B cell (primary cell): ENCODE results near the gene KHNYN. TPM values are rescaled to one million over a fixed set of nuclear protein-coding genes. Genes with fewer than 3 reads are reported as not detected.

Experiments
- ATAC-seq: fragments of 200-7000 bp; cut with Tn5 transposase; one replicate; pipeline ENCODE4 v1.10.0; 2021; ENCODE audit warnings: low read depth, mild to moderate bottlenecking, moderate number of reproducible peaks, moderate library complexity
- CTCF ChIA-PET: fragments of 350-600 bp; sonication (Branson Sonifier 250); formaldehyde crosslinking; loops from one replicate; lab custom pipeline; 2021; ENCODE audit warnings: antibody characterized with exemption, inconsistent platforms; lab: Charles Lee
- POLR2A ChIA-PET: fragments of 350-600 bp; sonication (Branson Sonifier 250); formaldehyde crosslinking; loops from one replicate; lab custom pipeline; 2021; ENCODE audit warnings: antibody characterized with exemption; lab: Charles Lee
- DNase-seq: peaks from one replicate; pipeline ENCODE4 v3.0.0; 2013
- H2AFZ ChIP-seq: 2 replicates; pipeline ENCODE4 v1.6.1; 2012; ENCODE audit warnings: mild to moderate bottlenecking, low read depth, low read length; ENCODE audit not compliant: insufficient read depth, poor library complexity, severe bottlenecking
- H3K27ac ChIP-seq, 2 donors: 1 replicate in 1 of 2; 2 replicates in 1 of 2; pipeline ENCODE4 v1.5.1; 2012 to 2013; ENCODE audit warnings: low read length in 2 of 2, mild to moderate bottlenecking in 2 of 2, moderate library complexity in 1 of 2
- H3K27me3 ChIP-seq, 4 experiments: fragments of 200-600 bp in 1 of 4; sonication (generic) in 1 of 4; replicated peaks in 1 of 4; 1 replicate in 2 of 4; 2 replicates in 2 of 4; pipeline versions ENCODE4 v1.6.1 to v1.7.0; 2013 to 2016; ENCODE audit warnings: low read length in 3 of 4, mild to moderate bottlenecking in 2 of 4, mixed read lengths in 1 of 4, moderate library complexity in 1 of 4; ENCODE audit not compliant: insufficient read depth in 4 of 4, control insufficient read depth in 3 of 4; ENCODE audit errors: control extremely low read depth in 1 of 4
- H3K36me3 ChIP-seq, 2 experiments: replicated peaks in 1 of 2; 1 replicate in 1 of 2; 2 replicates in 1 of 2; pipeline versions ENCODE4 v1.6.1 to v1.7.1; 2013; ENCODE audit warnings: low read length in 1 of 2; ENCODE audit not compliant: insufficient read depth in 2 of 2, control insufficient read depth in 1 of 2; ENCODE audit errors: control extremely low read depth in 1 of 2, extremely low read depth in 1 of 2
- H3K4me1 ChIP-seq, 2 donors: fragments of 200-600 bp in 1 of 2; sonication (generic) in 1 of 2; 1 replicate in 1 of 2; 2 replicates in 1 of 2; pipeline versions ENCODE4 v1.5.1 to v1.6.1; 2013 to 2017; ENCODE audit warnings: low read length in 2 of 2; ENCODE audit not compliant: control insufficient read depth in 2 of 2, insufficient read depth in 2 of 2
- H3K4me2 ChIP-seq: replicated peaks from 2 replicates; pipeline ENCODE3; 2012; ENCODE audit warnings: mild to moderate bottlenecking, low read depth, low read length; ENCODE audit not compliant: poor library complexity, severe bottlenecking
- H3K4me3 ChIP-seq, 5 experiments: fragments of 200-600 bp in 1 of 5; sonication (generic) in 1 of 5; 1 replicate in 3 of 5; 2 replicates in 2 of 5; pipeline versions ENCODE4 v1.5.1 to v1.7.0; 2011 to 2016; ENCODE audit warnings: low read length in 4 of 5, mild to moderate bottlenecking in 4 of 5, low read depth in 2 of 5, control low read depth in 1 of 5, moderate library complexity in 1 of 5; ENCODE audit not compliant: insufficient read depth in 1 of 5; ENCODE audit errors: control extremely low read depth in 1 of 5, extremely low read depth in 1 of 5
- H3K79me2 ChIP-seq: fragments of 200-600 bp; sonication (generic); one replicate; pipeline ENCODE4 v1.6.0; 2016; ENCODE audit warnings: low read length; ENCODE audit not compliant: control insufficient read depth, insufficient read depth
- H3K9ac ChIP-seq: fragments of 200-600 bp; sonication (generic); 2 replicates; pipeline ENCODE4 v1.6.1; 2017; ENCODE audit warnings: mild to moderate bottlenecking, low read length, moderate library complexity
- H3K9me3 ChIP-seq, 3 donors: one replicate each; pipeline versions ENCODE4 v1.6.1 to v1.7.1; 2013; ENCODE audit warnings: low read length in 2 of 3; ENCODE audit not compliant: control insufficient read depth in 2 of 3, insufficient read depth in 1 of 3; ENCODE audit errors: control extremely low read depth in 1 of 3
- H4K20me1 ChIP-seq: 2 replicates; pipeline ENCODE4 v1.6.0; 2012; ENCODE audit warnings: mild to moderate bottlenecking, low read length; ENCODE audit not compliant: insufficient read depth, control insufficient read depth, poor library complexity, severe bottlenecking
- H3K27ac Mint-ChIP-seq: one replicate; pipeline ENCODE4 v1.8.0; 2021; ENCODE audit warnings: mixed read lengths
- H3K27me3 Mint-ChIP-seq: one replicate; pipeline ENCODE4 v1.8.0; 2021; ENCODE audit warnings: mixed read lengths
- H3K4me1 Mint-ChIP-seq: one replicate; pipeline ENCODE4 v1.8.0; 2021; ENCODE audit warnings: mixed read lengths
- H3K4me3 Mint-ChIP-seq: one replicate; pipeline ENCODE4 v1.8.0; 2021; ENCODE audit warnings: mixed read lengths
- H3K9me3 Mint-ChIP-seq: one replicate; pipeline ENCODE4 v1.8.0; 2022; ENCODE audit warnings: mixed read lengths; ENCODE audit not compliant: insufficient read depth
- CTCF ChIP-seq: fragments of 200-600 bp; IDR thresholded peaks from one replicate; pipeline ENCODE4 v1.8.0; 2022; ENCODE audit warnings: antibody characterized with exemption, mild to moderate bottlenecking
- EZH2 ChIP-seq: IDR thresholded peaks from 2 replicates; pipeline ENCODE4 v1.6.1; 2012; ENCODE audit warnings: borderline replicate concordance, low read depth, mild to moderate bottlenecking, moderate library complexity, low read length; ENCODE audit not compliant: insufficient read depth, poor library complexity, severe bottlenecking
- WGBS: methylation state at CpG from one replicate; pipeline ENCODE4 v1.1.5; 2013; ENCODE audit warnings: missing lambda C conversion rate; ENCODE audit not compliant: insufficient coverage; 5-methylcytosine and 5-hydroxymethylcytosine counted together
- intact Hi-C: fragments of 100-400 bp; cut with micrococcal nuclease; formaldehyde crosslinking; loops from one replicate; pipeline ENCODE4 v1.10.0; 2022
- polyA plus RNA-seq: library from polyadenylated mRNA; depleted of rRNA; stranded (reverse); fragments of >200 nt; gene quantifications from 2 replicates; pipeline ENCODE4 v1.2.3, GENCODE V29; 2012
- total RNA-seq, 2 donors: library from RNA; stranded (reverse); fragments of 120-200 nt in 1 of 2; gene quantifications; 1 replicate in 1 of 2; 2 replicates in 1 of 2; pipeline versions ENCODE4 v1.2.3 to v1.2.4, GENCODE V29; 2013 to 2022

The KHNYN gene
- total and polyA plus RNA-seq, 2 donors (not counting 1 experiment from before 2014, with no cell fraction given): 74.4 to 184 TPM

GRCh38 chr14:24483604-24484252 is 54.0 kb downstream of the KHNYN start:
- Mint-ChIP-seq H3K9me3 (no peaks in the 10 kb centered on the region), H3K4me1 (peaks cover 17% of the 10 kb centered on the region), H3K27me3 (peaks cover 3% of the 10 kb centered on the region), H3K4me3 (no peak overlapping the region), H3K27ac (peak overlapping the region; percentile 50)
- H4K20me1 ChIP-seq: no peaks in the 10 kb centered on the region
- 15% methylated on average over 2 of the region's 4 CpGs for whole genome bisulfite sequencing
- no peaks in the 10 kb centered on the region for H3K79me2 ChIP-seq
- intact Hi-C loops: loop anchor here (5.0 kb wide), 2 partner anchors 194 to 649 kb away; no protein-coding TSS in a partner anchor
- peaks cover 9 to 10% of the 10 kb centered on the region in 2 donors for H3K4me1 ChIP-seq
- H3K4me2 ChIP-seq: no peak overlapping the region
- H3K4me3 ChIP-seq: no peak overlapping the region
- TF ChIP-seq EZH2: no peak
- no peak for TF ChIP-seq CTCF
- no peak overlapping the region for H3K27ac ChIP-seq
- H3K27me3 ChIP-seq: no peaks in the 10 kb centered on the region
- no peaks in the 10 kb centered on the region for H3K36me3 ChIP-seq
- no peak overlapping the region for H3K9ac ChIP-seq
- ATAC-seq: no peak
- no peak for DNase-seq
- ChIA-PET POLR2A (no interaction called here), CTCF (interaction anchor here (1.5 kb wide), 2 partner anchors 197 to 227 kb away, joined by 3 to 6 read pairs; no protein-coding TSS in a partner anchor)
- H3K9me3 ChIP-seq: no peaks in the 10 kb centered on the region
- peak overlapping the region; percentile 46 for H2AFZ ChIP-seq

Other genes starting within 250 kb of the KHNYN start
- gene IPO4, start 241.1 kb upstream of the KHNYN start, total RNA-seq: 29.8 and 35.0 TPM in 2 replicates
- 26.7 and 28.3 TPM in 2 replicates for gene IPO4, start 241.1 kb upstream of the KHNYN start, polyA plus RNA-seq
- gene TM9SF1, start 234.5 kb upstream of the KHNYN start, total RNA-seq: 24.5 and 33.9 TPM in 2 replicates
- 7.6 and 10.0 TPM in 2 replicates for gene TM9SF1, start 234.5 kb upstream of the KHNYN start, polyA plus RNA-seq
- gene TSSK4, start 224.3 kb upstream of the KHNYN start, total RNA-seq: 1.7 TPM in 2 replicates
- 0.14 and 0.45 TPM in 2 replicates for gene TSSK4, start 224.3 kb upstream of the KHNYN start, polyA plus RNA-seq
- 102 and 103 TPM in 2 replicates for gene CHMP4A, start 216.5 kb upstream of the KHNYN start, total RNA-seq
- 91.2 and 95.1 TPM in 2 replicates for gene CHMP4A, start 216.5 kb upstream of the KHNYN start, polyA plus RNA-seq
- 11.3 and 17.0 TPM in 2 replicates for gene MDP1, start 213.9 kb upstream of the KHNYN start, total RNA-seq
- gene MDP1, start 213.9 kb upstream of the KHNYN start, polyA plus RNA-seq: 22.6 and 28.1 TPM in 2 replicates
- gene NEDD8, start 197.6 kb upstream of the KHNYN start, total RNA-seq: 86.6 and 98.5 TPM in 2 replicates
- gene NEDD8, start 197.6 kb upstream of the KHNYN start, polyA plus RNA-seq: 86.7 and 104 TPM in 2 replicates
- 58.7 and 64.3 TPM in 2 replicates for gene GMPR2, start 197.0 kb upstream of the KHNYN start, total RNA-seq
- 33.3 and 39.7 TPM in 2 replicates for gene GMPR2, start 197.0 kb upstream of the KHNYN start, polyA plus RNA-seq
- 165 and 169 TPM in 2 replicates for gene TINF2, start 187.3 kb upstream of the KHNYN start, total RNA-seq
- gene TINF2, start 187.3 kb upstream of the KHNYN start, polyA plus RNA-seq: 103 and 108 TPM in 2 replicates
- gene TGM1, start 166.8 kb upstream of the KHNYN start, total RNA-seq: 11.4 and 11.9 TPM in 2 replicates
- 2.7 and 4.9 TPM in 2 replicates for gene TGM1, start 166.8 kb upstream of the KHNYN start, polyA plus RNA-seq
- gene RABGGTA, start 158.4 kb upstream of the KHNYN start, total RNA-seq: 57.9 and 70.1 TPM in 2 replicates
- 134 and 159 TPM in 2 replicates for gene RABGGTA, start 158.4 kb upstream of the KHNYN start, polyA plus RNA-seq
- 42.7 and 43.7 TPM in 2 replicates for gene DHRS1, start 130.2 kb upstream of the KHNYN start, total RNA-seq
- gene DHRS1, start 130.2 kb upstream of the KHNYN start, polyA plus RNA-seq: 69.9 and 76.9 TPM in 2 replicates
- gene NOP9, start 130.1 kb upstream of the KHNYN start, total RNA-seq: 22.6 and 24.5 TPM in 2 replicates
- gene NOP9, start 130.1 kb upstream of the KHNYN start, polyA plus RNA-seq: 9.7 and 13.7 TPM in 2 replicates
- gene CIDEB, start 122.0 kb upstream of the KHNYN start, total RNA-seq: 32.8 and 34.3 TPM in 2 replicates
- gene CIDEB, start 122.0 kb upstream of the KHNYN start, polyA plus RNA-seq: 17.9 and 26.2 TPM in 2 replicates
- gene LTB4R2, start 119.8 kb upstream of the KHNYN start, total RNA-seq: 10.1 and 11.7 TPM in 2 replicates
- 9.0 and 10.7 TPM in 2 replicates for gene LTB4R2, start 119.8 kb upstream of the KHNYN start, polyA plus RNA-seq
- gene LTB4R, start 118.5 kb upstream of the KHNYN start, total RNA-seq: 8.8 and 9.2 TPM in 2 replicates
- 15.7 and 19.1 TPM in 2 replicates for gene LTB4R, start 118.5 kb upstream of the KHNYN start, polyA plus RNA-seq
- gene ADCY4, start 94.9 kb upstream of the KHNYN start, total RNA-seq: 5.8 and 7.8 TPM in 2 replicates
- gene ADCY4, start 94.9 kb upstream of the KHNYN start, polyA plus RNA-seq: 2.3 and 3.4 TPM in 2 replicates
- gene RIPK3, start 90.0 kb upstream of the KHNYN start, total RNA-seq: 76.6 and 77.6 TPM in 2 replicates
- 58.5 and 65.5 TPM in 2 replicates for gene RIPK3, start 90.0 kb upstream of the KHNYN start, polyA plus RNA-seq
- gene NFATC4, start 61.8 kb upstream of the KHNYN start, total RNA-seq: 7.6 and 7.9 TPM in 2 replicates
- gene NFATC4, start 61.8 kb upstream of the KHNYN start, polyA plus RNA-seq: 3.1 and 3.7 TPM in 2 replicates
- 0.29 and 0.34 TPM in 2 replicates for gene NYNRIN, start 31.0 kb upstream of the KHNYN start, total RNA-seq
- 0.04 TPM in 2 replicates for gene NYNRIN, start 31.0 kb upstream of the KHNYN start, polyA plus RNA-seq
- gene CBLN3, start 286 bp upstream of the KHNYN start, total RNA-seq: 128 and 134 TPM in 2 replicates
- 29.1 and 35.0 TPM in 2 replicates for gene CBLN3, start 286 bp upstream of the KHNYN start, polyA plus RNA-seq
- gene SDR39U1, start 12.8 kb downstream of the KHNYN start, total RNA-seq: 107 and 126 TPM in 2 replicates
- 247 and 248 TPM in 2 replicates for gene SDR39U1, start 12.8 kb downstream of the KHNYN start, polyA plus RNA-seq
- not detected in 2 replicates for gene CMA1, start 78.3 kb downstream of the KHNYN start, total RNA-seq
- gene CMA1, start 78.3 kb downstream of the KHNYN start, polyA plus RNA-seq: not detected in 2 replicates
- gene CTSG, start 146.3 kb downstream of the KHNYN start, total RNA-seq: not detected in 2 replicates
- gene CTSG, start 146.3 kb downstream of the KHNYN start, polyA plus RNA-seq: not detected in 2 replicates
- 0.80 TPM in 1 of 2 replicates, not detected in the other for gene GZMH, start 179.7 kb downstream of the KHNYN start, total RNA-seq
- 0.75 and 2.0 TPM in 2 replicates for gene GZMH, start 179.7 kb downstream of the KHNYN start, polyA plus RNA-seq
- gene GZMB, start 204.2 kb downstream of the KHNYN start, total RNA-seq: 1.1 and 1.5 TPM in 2 replicates
- 0.88 and 1.3 TPM in 2 replicates for gene GZMB, start 204.2 kb downstream of the KHNYN start, polyA plus RNA-seq